GM12878 (cell line): ENCODE results near the gene ESPNL. TPM values are rescaled to one million over a fixed set of nuclear protein-coding genes. Genes with fewer than 3 reads are reported as not detected.

ENCODE experiments used
- ATAC-seq: fragments of 200-7000 bp; cut with Tn5 transposase; 3 replicates; pipeline ENCODE4 v1.9.1; 2020; ENCODE audit warnings: mild to moderate bottlenecking, moderate library complexity
- BruUV-seq: library from RNA; stranded (reverse); fragments of 400-500 nt; replicated peaks from 2 replicates; lab custom pipeline; 2021; lab: Mats Ljungman, UMichigan
- CTCF ChIA-PET: fragments of 300-600 bp; sonication (Branson Sonifier 250); formaldehyde crosslinking; extraction: SDS; loops from one replicate; lab custom pipeline; 2021; ENCODE audit warnings: inconsistent platforms; lab: Yijun Ruan, JAX
- POLR2A ChIA-PET: fragments of 350-600 bp; formaldehyde crosslinking; extraction: SDS; loops from one replicate; lab custom pipeline; 2021; ENCODE audit warnings: inconsistent platforms; lab: Charles Lee
- RAD21 ChIA-PET: fragments of 300-600 bp; sonication (Branson Sonifier 250); formaldehyde crosslinking; loops from one replicate; lab custom pipeline; 2023; ENCODE audit warnings: antibody characterized with exemption; ENCODE audit not compliant: unreplicated experiment; lab: Charles Lee
- SMC1A ChIA-PET: fragments of 300-600 bp; sonication (Branson Sonifier 250); formaldehyde crosslinking; loops from one replicate; lab custom pipeline; 2023; ENCODE audit not compliant: unreplicated experiment, uncharacterized antibody; lab: Charles Lee
- DNase-seq: peaks from one replicate; pipeline ENCODE4 v3.0.0-alpha.2; 2011; ENCODE audit warnings: low read depth, low spot score
- FAIRE-seq: peaks from 3 replicates; lab custom pipeline; 2011; peaks lifted over from hg19 to GRCh38; lab: Jason Lieb, UNC
- H2AFZ ChIP-seq: 2 replicates; pipeline ENCODE4 v1.6.0; 2011; ENCODE audit warnings: low read depth, low read length, control low read depth; ENCODE audit not compliant: control insufficient read depth
- H3K27ac ChIP-seq: 2 replicates; pipeline ENCODE4 v1.5.1; 2011; ENCODE audit warnings: control low read depth; ENCODE audit not compliant: control insufficient read depth, insufficient read depth
- H3K27me3 ChIP-seq, 2 experiments: replicated peaks in 1 of 2; 2 replicates each; pipeline versions ENCODE4 v1.6.0 to v1.6.1; 2011; ENCODE audit warnings: low read length in 1 of 2; ENCODE audit not compliant: control insufficient read depth in 2 of 2, insufficient read depth in 2 of 2
- H3K36me3 ChIP-seq, 2 experiments: 2 replicates each; pipeline ENCODE4 v1.5.1; 2011; ENCODE audit warnings: low read length in 1 of 2; ENCODE audit not compliant: control insufficient read depth in 2 of 2, insufficient read depth in 2 of 2
- H3K4me1 ChIP-seq: 2 replicates; pipeline ENCODE4 v1.6.1; 2011; ENCODE audit warnings: mild to moderate bottlenecking, low read length, moderate library complexity, mixed read lengths; ENCODE audit not compliant: control insufficient read depth, insufficient read depth
- H3K4me2 ChIP-seq: 2 replicates; pipeline ENCODE4 v1.6.0; 2011; ENCODE audit warnings: control low read depth; ENCODE audit not compliant: control insufficient read depth, insufficient read depth
- H3K4me3 ChIP-seq: fragments of 200-600 bp; sonication (generic); 2 replicates; pipeline ENCODE4 v1.5.1; 2016
- H3K79me2 ChIP-seq: 2 replicates; pipeline ENCODE4 v1.6.0; 2011; ENCODE audit warnings: low read length; ENCODE audit not compliant: control insufficient read depth, insufficient read depth
- H3K9ac ChIP-seq: 2 replicates; pipeline ENCODE4 v1.8.0; 2011; ENCODE audit warnings: low read length, control low read depth, mixed read lengths; ENCODE audit not compliant: control insufficient read depth, insufficient read depth
- H3K9me3 ChIP-seq: replicated peaks from 3 replicates; pipeline ENCODE4 v1.5.1; 2011; ENCODE audit warnings: mild to moderate bottlenecking, low read length; ENCODE audit not compliant: control insufficient read depth, insufficient read depth
- H4K20me1 ChIP-seq: 2 replicates; pipeline ENCODE4 v1.6.0; 2011; ENCODE audit not compliant: control insufficient read depth, insufficient read depth
- BCL3 ChIP-seq: IDR thresholded peaks from 2 replicates; pipeline ENCODE4 v1.6.1; 2011; ENCODE audit warnings: borderline replicate concordance, low read depth, mild to moderate bottlenecking, moderate library complexity, low read length; ENCODE audit not compliant: insufficient read depth, poor library complexity, severe bottlenecking
- EGR1 ChIP-seq, 2 experiments: IDR thresholded peaks; 1 replicate in 1 of 2; 2 replicates in 1 of 2; pipeline ENCODE4 v1.6.1; 2011 to 2012; ENCODE audit warnings: low read depth in 2 of 2, low read length in 2 of 2, borderline replicate concordance in 1 of 2, mild to moderate bottlenecking in 1 of 2, moderate library complexity in 1 of 2
- ELK1 ChIP-seq: IDR thresholded peaks from 2 replicates; pipeline ENCODE4 v1.6.1; 2012; ENCODE audit warnings: low read depth, low read length, improper control_type of control experiment
- FOXK2 ChIP-seq: fragments of 450-650 bp; IDR thresholded peaks from 2 replicates; pipeline ENCODE4 v1.6.1; 2017; ENCODE audit warnings: mild to moderate bottlenecking, moderate library complexity
- IRF3 ChIP-seq: fragments of 450-650 bp; IDR thresholded peaks from 2 replicates; pipeline ENCODE4 v1.6.1; 2014; ENCODE audit warnings: mild to moderate bottlenecking
- POLR2A ChIP-seq: IDR thresholded peaks from 2 replicates; pipeline ENCODE4 v1.6.1; 2011; ENCODE audit warnings: low read depth, mild to moderate bottlenecking, low read length
- SP1 ChIP-seq: IDR thresholded peaks from one replicate; pipeline ENCODE4 v1.6.1; 2011; ENCODE audit warnings: low read depth, low read length
- WGBS: methylation state at CpG from one replicate; pipeline ENCODE4 v1.1.6; 2016; ENCODE audit warnings: low lambda C conversion rate; ENCODE audit not compliant: insufficient replicate concordance, insufficient coverage; ENCODE audit errors: missing lambda C conversion rate; 5-methylcytosine and 5-hydroxymethylcytosine counted together
- in situ Hi-C: fragments of 300-500 bp; cut with MboI; formaldehyde crosslinking; loops from 9 replicates; pipeline ENCODE4 v1.14.3; 2018; ENCODE audit warnings: mixed read lengths
- intact Hi-C: fragments of 100-400 bp; cut with micrococcal nuclease; formaldehyde crosslinking; loops from one replicate; pipeline ENCODE4 v1.14.2; 2022; ENCODE audit not compliant: unreplicated experiment
- polyA plus RNA-seq, 11 experiments: library from polyadenylated mRNA; depleted of rRNA in 4 of 11; unstranded in 6 of 11; stranded (reverse) in 5 of 11; fragments of >200 nt; fragmentation: Nextera tagmentation in 4 of 11; fragmentation: Illumina TruSeq in 1 of 11; extraction: Ambion mirVana in 4 of 11; extraction: Trizol in 1 of 11; gene quantifications; 1 replicate in 1 of 11; 2 replicates in 10 of 11; pipeline versions ENCODE4 v1.2.1 to v1.2.3, GENCODE V29; 2011 to 2016; ENCODE audit warnings: inconsistent platforms in 2 of 11, missing spikeins in 2 of 11, low read depth in 1 of 11
- total RNA-seq, 4 experiments: library from RNA; depleted of rRNA in 3 of 4; stranded (reverse); fragments of >200 nt in 3 of 4; fragmentation: Illumina TruSeq in 1 of 4; extraction: Trizol in 1 of 4; gene quantifications; 2 replicates each; pipeline versions ENCODE4 v1.2.1 to v1.2.3, GENCODE V29; 2013 to 2021

The ESPNL gene
- total and polyA plus RNA-seq, 10 of the 15 experiments (the other 5 are each of a cell fraction or from before 2014, with no cell fraction given): 0.05 to 0.94 (median 0.36) TPM; not detected in 3

- no peaks in the 10 kb centered on the region for H3K27me3 ChIP-seq
- no peaks in the 10 kb centered on the region for H3K79me2 ChIP-seq
- CTCF ChIA-PET: interaction anchor here (0.8 to 1.6 kb wide), 4 partner anchors 11 to 240 kb away, joined by 3 to 4 read pairs (median 4); no protein-coding TSS in a partner anchor
- H4K20me1 ChIP-seq: no peaks in the 10 kb centered on the region
- ATAC-seq (peak; percentile 96), DNase-seq (no peak), FAIRE-seq (peak; percentile 76)
- POLR2A ChIA-PET: interaction anchor here (0.7 to 1.9 kb wide), 4 partner anchors 10 to 39 kb away, joined by 3 to 13 read pairs (median 4); no protein-coding TSS in a partner anchor
- SMC1A ChIA-PET: interaction anchor here (0.9 to 2.3 kb wide), 3 partner anchors 11 to 29 kb away, joined by 3 to 8 read pairs (median 7); no protein-coding TSS in a partner anchor
- H3K36me3 ChIP-seq: peaks cover 0 to 2% of the 10 kb centered on the region in 2 experiments; a peak in 1 of 4 replicates
- no peak overlapping the region for H3K9ac ChIP-seq
- BruUV-seq: no TSS peak
- TF ChIP-seq IRF3: no peak
- peak; percentile 9 for TF ChIP-seq BCL3
- no peak for TF ChIP-seq FOXK2
- TF ChIP-seq EGR1 (IDR thresholded peaks at IDR 0.05; ENCODE audit: borderline replicate concordance in 1 of 2, low read depth in 2 of 2, low read length in 2 of 2): peak; percentile 61 to 65
- TF ChIP-seq POLR2A: peak; percentile 24; the same call in 1 of the 2 replicates
- no peak for TF ChIP-seq ELK1
- TF ChIP-seq SP1: peak; percentile 43
- H3K27ac ChIP-seq: no peak overlapping the region; the same call in 1 of the 2 replicates
- RAD21 ChIA-PET: interaction anchor here (0.9 to 3.5 kb wide), 6 partner anchors 9 to 130 kb away, joined by 3 to 9 read pairs (median 6); partner anchors contain the start of gene SCLY
- peaks cover 11% of the 10 kb centered on the region for H3K4me1 ChIP-seq
- no peak overlapping the region for H3K4me3 ChIP-seq
- H2AFZ ChIP-seq: peak overlapping the region; percentile 37
- no peak overlapping the region; the same call in 1 of the 2 replicates for H3K4me2 ChIP-seq
- in situ Hi-C loops (no loop called here), intact Hi-C loops (no loop called here)
- no peaks in the 10 kb centered on the region for H3K9me3 ChIP-seq
- 53% methylated on average over 23 of the region's 37 CpGs for WGBS
Observed at GRCh38 chr2:238097988-238098871, 1.9 kb upstream of the ESPNL start.
